ENCODE data around the gene PLAGL2. TPM values are rescaled to one million over a fixed set of nuclear protein-coding genes. Genes with fewer than 3 reads are reported as not detected.

The PLAGL2 gene
- total and polyA plus RNA-seq, 2 of the 8 experiments (the other 6 are each of a cell fraction or from before 2014, with no cell fraction given): 20.6 to 25.4 TPM

DNA sequence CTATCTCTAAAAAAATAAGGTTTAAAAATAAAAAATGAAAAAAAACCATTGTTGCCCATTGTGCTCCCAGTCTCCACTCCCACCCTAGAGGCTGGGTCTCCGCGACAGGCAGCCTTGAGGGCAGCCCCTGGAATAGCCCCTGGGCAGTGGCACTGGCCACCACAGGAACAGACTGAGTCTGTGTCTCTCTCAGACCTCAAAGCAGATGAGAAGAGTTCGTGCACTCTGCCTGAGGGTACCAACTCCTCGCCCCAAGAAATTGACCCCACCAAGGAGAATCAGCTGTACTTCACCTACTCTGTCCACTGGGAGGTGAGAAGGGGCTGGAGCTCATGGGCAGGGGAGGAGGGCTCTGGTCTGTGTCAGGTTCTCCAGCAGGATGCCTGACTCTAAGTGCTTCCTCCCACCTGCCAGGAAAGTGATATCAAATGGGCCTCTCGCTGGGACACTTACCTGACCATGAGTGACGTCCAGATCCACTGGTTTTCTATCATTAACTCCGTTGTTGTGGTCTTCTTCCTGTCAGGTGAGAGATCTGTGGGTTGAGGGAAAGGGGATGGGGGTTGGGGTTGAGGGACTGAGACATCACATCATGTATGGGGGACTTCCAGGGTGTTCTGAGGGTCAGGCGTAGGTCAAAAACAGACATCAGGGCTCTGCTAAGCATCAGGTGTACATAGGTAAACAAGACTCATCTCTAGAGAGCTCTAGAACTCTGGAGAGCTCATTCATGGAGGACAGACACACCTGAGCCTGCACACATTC is 62.5 kb downstream of the PLAGL2 start:
- Histone ChIP-seq H4K91ac (replicated peaks; ENCODE audit: insufficient read length, low read length) (no peak overlapping the region), H3K36me3 (ENCODE audit: control insufficient read depth in 2 of 4, insufficient read depth in 4 of 4, low read length in 3 of 4) (peaks cover 54 to 68% (median 64%) of the 10 kb centered on the region in 4 experiments), H3K9me3 (ENCODE audit: insufficient read depth in 2 of 2, low read depth in 1 of 2, low read length in 1 of 2) (no peaks in the 10 kb centered on the region), H3K27ac (ENCODE audit: low read depth, low read length) (no peak overlapping the region), H3K18ac (ENCODE audit: extremely low read depth, low read length) (no peak overlapping the region), H4K8ac (ENCODE audit: extremely low read depth, insufficient read depth, low read length) (no peak overlapping the region), H3K56ac (replicated peaks; ENCODE audit: insufficient read length, low read depth, low read length) (no peak overlapping the region), H2BK5ac (ENCODE audit: low read depth, low read length) (no peak overlapping the region), H2BK15ac (ENCODE audit: low read length) (no peak overlapping the region), H3K27me3 (replicated peaks in 1 of 4; ENCODE audit: control insufficient read depth in 3 of 4, extremely low read depth in 1 of 4, insufficient read depth in 3 of 4, low read length in 3 of 4) (no peaks in the 10 kb centered on the region; a peak in 1 of 7 replicates), H4K5ac (ENCODE audit: insufficient read length, low read depth, low read length) (no peak overlapping the region), H3K23me2 (ENCODE audit: low read depth, low read length) (no peaks in the 10 kb centered on the region), H4K20me1 (replicated peaks in 1 of 2; ENCODE audit: control insufficient read depth in 1 of 2, insufficient read depth in 2 of 2, low read length in 2 of 2) (peaks cover under 1 to 1% of the 10 kb centered on the region in 2 experiments), H2AK5ac (ENCODE audit: low read depth, low read length) (no peak overlapping the region), H3K14ac (ENCODE audit: insufficient read length) (no peak overlapping the region), H3K4ac (replicated peaks; ENCODE audit: insufficient read length, low read depth, low read length) (no peak overlapping the region), H3K23ac (ENCODE audit: insufficient read length) (no peak overlapping the region), H3K4me2 (ENCODE audit: insufficient read depth in 1 of 2, low read depth in 2 of 2, low read length in 2 of 2) (no peak overlapping the region), H3K79me2 (ENCODE audit: control insufficient read depth in 1 of 2, insufficient read depth in 2 of 2, low read length in 2 of 2) (no peaks in the 10 kb centered on the region), H2AFZ (ENCODE audit: low read length) (no peak overlapping the region), H3K4me3 (ENCODE audit: extremely low read depth in 1 of 4, insufficient read depth in 2 of 4, low read depth in 3 of 4, low read length in 4 of 4) (no peak overlapping the region), H2BK12ac (ENCODE audit: low read depth, low read length) (no peak overlapping the region), H3K4me1 (replicated peaks in 1 of 4; ENCODE audit: control insufficient read depth in 3 of 4, insufficient read depth in 4 of 4, low read length in 3 of 4) (no peaks in the 10 kb centered on the region), H2BK120ac (replicated peaks; ENCODE audit: low read depth, low read length) (no peak overlapping the region), H3K9ac (replicated peaks in 1 of 4; ENCODE audit: extremely low read depth in 1 of 4, low read depth in 3 of 4, low read length in 3 of 4) (no peak overlapping the region), H2BK20ac (ENCODE audit: low read length) (no peak overlapping the region), H3K79me1 (ENCODE audit: low read depth, low read length) (no peaks in the 10 kb centered on the region)
- no peak for DNase-seq (ENCODE audit: low read depth in 1 of 2, low spot score in 2 of 2)
- WGBS, 2 experiments (ENCODE audit: extremely low coverage in 1 of 2, insufficient coverage in 1 of 2, insufficient read length in 1 of 2, insufficient replicate concordance in 2 of 2, low coverage in 1 of 2, low lambda C conversion rate in 2 of 2, missing lambda C conversion rate in 1 of 2): 87% methylated on average over 8 of the region's 8 CpGs; no CpG with 5 or more reads in 1 of the 2 experiments
- ChIA-PET CTCF (ENCODE audit: partially characterized antibody) (interaction anchor here (0.6 kb wide), 1 partner anchor 10 kb away, joined by 3 read pairs; no protein-coding TSS in a partner anchor), POLR2A (ENCODE audit: partially characterized antibody) (no interaction called here)
- no peak for FAIRE-seq
- no peak for TF ChIP-seq TCF12 (IDR thresholded peaks at IDR 0.05; ENCODE audit: low read depth, low read length)
- TF ChIP-seq FOSL1 (IDR thresholded peaks at IDR 0.05; ENCODE audit: insufficient read depth, low read depth, low read length): no peak
- TF ChIP-seq GABPA (IDR thresholded peaks at IDR 0.05; ENCODE audit: borderline replicate concordance, insufficient read depth, low read length): no peak
- no peak for TF ChIP-seq SP2 (IDR thresholded peaks at IDR 0.05; ENCODE audit: low read length)
- TF ChIP-seq, protein P1, sequence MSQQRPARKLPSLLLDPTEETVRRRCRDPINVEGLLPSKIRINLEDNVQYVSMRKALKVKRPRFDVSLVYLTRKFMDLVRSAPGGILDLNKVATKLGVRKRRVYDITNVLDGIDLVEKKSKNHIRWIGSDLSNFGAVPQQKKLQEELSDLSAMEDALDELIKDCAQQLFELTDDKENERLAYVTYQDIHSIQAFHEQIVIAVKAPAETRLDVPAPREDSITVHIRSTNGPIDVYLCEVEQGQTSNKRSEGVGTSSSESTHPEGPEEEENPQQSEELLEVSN (IDR thresholded peaks at IDR 0.05): no peak
- no peak for TF ChIP-seq KDM4A (IDR thresholded peaks at IDR 0.05; ENCODE audit: low read depth, low read length, severe bottlenecking)
- TF ChIP-seq, protein P2, sequence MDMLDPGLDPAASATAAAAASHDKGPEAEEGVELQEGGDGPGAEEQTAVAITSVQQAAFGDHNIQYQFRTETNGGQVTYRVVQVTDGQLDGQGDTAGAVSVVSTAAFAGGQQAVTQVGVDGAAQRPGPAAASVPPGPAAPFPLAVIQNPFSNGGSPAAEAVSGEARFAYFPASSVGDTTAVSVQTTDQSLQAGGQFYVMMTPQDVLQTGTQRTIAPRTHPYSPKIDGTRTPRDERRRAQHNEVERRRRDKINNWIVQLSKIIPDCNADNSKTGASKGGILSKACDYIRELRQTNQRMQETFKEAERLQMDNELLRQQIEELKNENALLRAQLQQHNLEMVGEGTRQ (IDR thresholded peaks at IDR 0.05; ENCODE audit: low read length): no peak
- no peak for TF ChIP-seq ASH2L (IDR thresholded peaks at IDR 0.05; ENCODE audit: low read length)
- TF ChIP-seq CHD1 (IDR thresholded peaks at IDR 0.05; ENCODE audit: low read depth, low read length): no peak
- TF ChIP-seq YY1 (IDR thresholded peaks at IDR 0.05; ENCODE audit: low read depth, low read length): no peak
- TF ChIP-seq SUZ12 (IDR thresholded peaks at IDR 0.05; ENCODE audit: low read length): no peak

All from H1 (cell line).